ENCODE results near the gene NOS1AP.
A peak's percentile ranks its signal among the peaks of the same experiment; 100 is the strongest.

NOS1AP gene

DNA sequence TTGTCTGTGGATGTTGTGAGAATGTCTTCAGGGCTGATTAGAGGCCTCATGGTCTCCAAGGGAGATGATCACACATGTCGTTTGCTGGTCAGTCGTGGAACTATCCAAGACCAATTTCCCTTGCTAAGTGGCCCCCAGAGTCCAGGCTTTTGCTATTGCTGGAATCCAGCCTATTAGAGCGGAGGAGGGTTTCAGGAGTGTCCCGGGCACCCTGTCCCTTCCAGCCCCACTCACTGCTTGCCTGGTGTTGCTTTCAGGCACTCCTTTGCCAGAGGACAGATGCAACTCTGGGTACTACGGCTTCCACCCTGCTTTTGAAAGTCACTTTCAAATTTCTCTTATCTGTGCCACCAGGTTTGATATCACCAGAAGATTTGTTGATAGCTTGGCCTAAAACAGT, 149.1 kb downstream of the NOS1AP start:
- H3K4me3 ChIP-seq (ENCODE audit: low read length) = no peak overlapping the region

DNA sequence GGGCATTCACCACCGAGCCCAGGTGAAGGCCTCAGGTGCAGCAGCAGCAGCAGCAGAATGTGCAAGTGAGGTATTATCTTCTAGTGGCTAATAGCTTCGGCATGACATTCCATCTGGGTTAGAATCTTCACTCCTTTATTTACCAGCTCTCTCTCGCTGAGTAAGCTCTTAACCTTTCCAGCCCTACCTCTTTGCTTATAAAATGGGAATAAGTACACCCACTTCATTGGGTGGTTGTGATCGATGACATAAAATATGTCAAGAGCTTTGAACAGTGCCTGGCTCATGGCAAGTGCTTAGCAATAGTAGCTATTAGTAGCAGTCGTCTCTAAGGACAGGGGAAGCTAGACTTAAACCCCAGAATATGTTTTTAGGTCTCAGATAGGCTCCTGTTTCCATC, 149.5 kb downstream of the NOS1AP start:
- peak; percentile 6 for DNase-seq (ENCODE audit: low read depth)
- TF ChIP-seq, protein P1, sequence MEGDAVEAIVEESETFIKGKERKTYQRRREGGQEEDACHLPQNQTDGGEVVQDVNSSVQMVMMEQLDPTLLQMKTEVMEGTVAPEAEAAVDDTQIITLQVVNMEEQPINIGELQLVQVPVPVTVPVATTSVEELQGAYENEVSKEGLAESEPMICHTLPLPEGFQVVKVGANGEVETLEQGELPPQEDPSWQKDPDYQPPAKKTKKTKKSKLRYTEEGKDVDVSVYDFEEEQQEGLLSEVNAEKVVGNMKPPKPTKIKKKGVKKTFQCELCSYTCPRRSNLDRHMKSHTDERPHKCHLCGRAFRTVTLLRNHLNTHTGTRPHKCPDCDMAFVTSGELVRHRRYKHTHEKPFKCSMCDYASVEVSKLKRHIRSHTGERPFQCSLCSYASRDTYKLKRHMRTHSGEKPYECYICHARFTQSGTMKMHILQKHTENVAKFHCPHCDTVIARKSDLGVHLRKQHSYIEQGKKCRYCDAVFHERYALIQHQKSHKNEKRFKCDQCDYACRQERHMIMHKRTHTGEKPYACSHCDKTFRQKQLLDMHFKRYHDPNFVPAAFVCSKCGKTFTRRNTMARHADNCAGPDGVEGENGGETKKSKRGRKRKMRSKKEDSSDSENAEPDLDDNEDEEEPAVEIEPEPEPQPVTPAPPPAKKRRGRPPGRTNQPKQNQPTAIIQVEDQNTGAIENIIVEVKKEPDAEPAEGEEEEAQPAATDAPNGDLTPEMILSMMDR (IDR thresholded peaks at IDR 0.05; ENCODE audit: insufficient read depth, low read depth, low read length, missing control alignments) = no peak

More for the DNA sequence above, 149.1 kb downstream of the NOS1AP start:
- TF ChIP-seq, protein P1 (IDR thresholded peaks at IDR 0.05; ENCODE audit: insufficient read depth, low read depth, low read length, missing control alignments) = no peak
- no peak for DNase-seq (ENCODE audit: low read depth)

DNA sequence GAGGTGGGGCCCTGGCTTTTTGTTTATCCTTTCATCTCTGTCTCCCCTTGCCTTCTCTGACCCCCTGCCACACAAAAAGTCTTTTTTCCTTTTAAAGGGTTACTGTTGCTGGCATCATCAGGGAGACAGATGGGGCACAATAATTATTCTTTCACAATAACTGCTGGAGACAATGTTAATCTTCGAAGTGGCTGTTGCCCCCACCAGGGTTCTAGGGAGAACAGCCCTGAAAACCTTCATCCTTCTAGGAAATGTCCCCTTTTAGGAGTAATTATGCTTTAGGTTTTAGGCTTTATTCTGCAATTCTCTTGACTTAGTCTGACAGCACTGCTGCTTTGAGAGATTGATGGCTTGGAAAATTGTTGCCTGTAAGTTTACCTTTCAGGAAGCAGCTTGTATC, 150.0 kb downstream of the NOS1AP start:
- no peak for DNase-seq (ENCODE audit: low read depth)
- no peak overlapping the region for H3K4me3 ChIP-seq (ENCODE audit: low read length)
- TF ChIP-seq, protein P1 (IDR thresholded peaks at IDR 0.05; ENCODE audit: insufficient read depth, low read depth, low read length, missing control alignments) = no peak

More for the DNA sequence above, 149.5 kb downstream of the NOS1AP start:
- no peak overlapping the region for H3K4me3 ChIP-seq (ENCODE audit: low read length)

DNA sequence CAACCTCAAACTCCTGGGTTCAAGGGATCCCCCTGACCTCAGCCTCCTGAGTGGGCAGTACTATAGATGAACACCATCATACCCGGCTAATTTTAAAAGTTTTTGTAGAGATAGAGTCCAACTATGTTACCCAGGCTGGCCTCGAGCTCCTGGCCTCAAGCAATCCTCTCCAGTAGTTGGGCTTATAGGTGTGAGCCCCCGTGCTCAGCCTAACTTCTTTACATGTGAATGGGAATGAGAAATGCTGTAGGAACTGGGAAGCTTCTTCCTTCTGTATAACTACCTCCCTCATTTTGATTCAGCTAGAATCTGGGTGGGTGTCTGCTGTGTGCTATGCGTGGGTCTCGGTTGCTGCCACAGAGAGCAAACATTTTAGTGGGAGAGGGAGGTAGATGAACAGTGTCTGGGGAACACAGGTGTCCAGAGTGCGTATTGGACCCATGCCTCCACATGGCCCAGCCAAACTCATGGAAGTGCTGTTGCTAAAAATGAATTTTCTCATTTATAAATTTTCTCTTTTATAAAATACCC, 150.6 kb downstream of the NOS1AP start:
- TF ChIP-seq, protein P1 (IDR thresholded peaks at IDR 0.05; ENCODE audit: insufficient read depth, low read depth, low read length, missing control alignments) = no peak

DNA sequence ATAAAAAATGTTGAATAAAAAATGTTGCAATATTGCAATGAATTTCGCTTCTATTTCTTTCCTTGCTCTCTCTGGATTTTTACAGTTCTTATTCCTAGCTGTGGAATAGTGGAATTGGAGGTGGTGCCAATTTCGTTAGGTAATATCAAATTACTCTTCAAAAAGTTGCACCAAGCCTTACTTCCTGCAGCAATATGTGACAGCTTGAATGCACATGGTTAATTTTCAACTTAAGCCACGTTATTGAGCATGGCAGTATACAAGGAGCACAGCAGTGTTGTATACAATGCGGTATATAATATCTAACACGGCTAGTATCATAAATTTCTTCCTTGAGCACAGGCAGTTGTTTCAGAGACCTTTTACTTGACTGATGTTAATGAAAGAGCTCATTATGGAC, 152.5 kb downstream of the NOS1AP start:
- no peak for DNase-seq (ENCODE audit: low read depth)
- TF ChIP-seq, protein P1 (IDR thresholded peaks at IDR 0.05; ENCODE audit: insufficient read depth, low read depth, low read length, missing control alignments) = no peak
- no peak overlapping the region for H3K4me3 ChIP-seq (ENCODE audit: low read length)

More for the DNA sequence above, 150.6 kb downstream of the NOS1AP start:
- no peak for DNase-seq (ENCODE audit: low read depth)
- H3K4me3 ChIP-seq (ENCODE audit: low read length) = no peak overlapping the region

DNA sequence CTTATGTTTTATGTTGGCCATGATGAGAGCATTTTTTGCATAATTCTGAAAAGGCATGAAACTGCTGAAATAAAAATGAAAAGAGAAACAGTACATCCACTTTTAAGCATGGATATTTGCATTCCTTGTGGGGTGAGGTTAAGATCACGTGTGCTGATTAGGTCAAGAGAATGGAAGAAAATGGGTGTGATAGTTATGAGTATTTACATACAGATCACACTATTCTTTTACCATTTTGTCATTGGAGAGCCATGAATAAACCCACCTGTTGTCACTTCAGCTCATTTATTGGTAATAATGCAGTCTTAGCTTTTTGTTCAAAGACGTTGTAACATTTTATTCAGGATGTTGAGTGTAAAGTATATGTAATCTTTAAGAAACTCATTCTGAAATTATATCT, 153.2 kb downstream of the NOS1AP start:
- DNase-seq (ENCODE audit: low read depth) = no peak
- TF ChIP-seq, protein P1 (IDR thresholded peaks at IDR 0.05; ENCODE audit: insufficient read depth, low read depth, low read length, missing control alignments) = no peak
- H3K4me3 ChIP-seq (ENCODE audit: low read length) = no peak overlapping the region

DNA sequence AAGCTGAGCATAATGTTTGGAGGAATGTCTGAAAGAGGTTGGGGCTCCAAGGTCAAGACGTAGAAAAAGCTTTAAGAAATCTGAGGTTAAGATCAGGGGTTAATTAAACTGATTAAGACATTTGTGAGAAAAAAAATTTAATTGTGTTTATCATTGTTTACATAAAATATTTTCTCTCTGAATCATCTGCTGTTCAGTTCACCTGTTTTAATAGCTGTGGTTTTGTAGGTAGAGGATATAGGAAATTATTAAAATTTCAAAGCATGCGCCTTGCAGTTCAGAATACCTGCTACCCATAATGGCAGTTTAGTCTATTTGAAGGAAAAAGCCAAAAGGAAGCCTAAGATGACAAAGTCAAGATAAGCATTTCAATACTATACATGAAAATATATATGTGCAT, 154.0 kb downstream of the NOS1AP start:
- TF ChIP-seq, protein P1 (IDR thresholded peaks at IDR 0.05; ENCODE audit: insufficient read depth, low read depth, low read length, missing control alignments) = no peak
- no peak overlapping the region for H3K4me3 ChIP-seq (ENCODE audit: low read length)
- DNase-seq (ENCODE audit: low read depth) = no peak

Measured in epithelial cell of esophagus (primary cell).